Measurements from ENCODE around the gene CLTC. TPM values are rescaled to one million over a fixed set of nuclear protein-coding genes. Genes with fewer than 3 reads are reported as not detected.
A peak's percentile ranks its signal among the peaks of the same experiment; 100 is the strongest.
"Not testable (repeated sequence)": the region's sequence is repeated elsewhere in the genome, so short reads cannot be mapped to it uniquely, and the experiment has no call there.

CLTC gene
- 136 TPM for total RNA-seq
- long read RNA-seq, full-length matches to known transcripts: 10 of 59 reads
- long read RNA-seq, partial matches to known transcripts: 12 of 59 reads
- long read RNA-seq, other reads (novel, unspliced or antisense): 37 of 59 reads

- intact Hi-C loops (cut with DNase I): loop anchor here (1.0 to 2.0 kb wide), 2 partner anchors 54 to 87 kb away; partner anchors contain the start of genes DHX40, PTRH2 and VMP1
- DNase-seq (ENCODE audit: missing footprints) (peak; percentile 96), ATAC-seq (peak; percentile 94)
Measured at GRCh38 chr17:59619298-59620063, at the start of gene CLTC. Gene CLTC, plus strand, starts transcription at chr17:59619895. Its CDS starts 237 bp downstream, at chr17:59620132.

- no peak for DNase-seq (ENCODE audit: missing footprints)
- intact Hi-C loops (cut with DNase I): no loop called here
- no peak for ATAC-seq
Measured at GRCh38 chr17:59572301-59572924, 47.3 kb upstream of the CLTC start.

- ATAC-seq; intact Hi-C loops (cut with DNase I); DNase-seq (ENCODE audit: missing footprints): not testable (repeated sequence)
Measured at GRCh38 chr17:59584168-59584567, 35.5 kb upstream of the CLTC start.

DNA sequence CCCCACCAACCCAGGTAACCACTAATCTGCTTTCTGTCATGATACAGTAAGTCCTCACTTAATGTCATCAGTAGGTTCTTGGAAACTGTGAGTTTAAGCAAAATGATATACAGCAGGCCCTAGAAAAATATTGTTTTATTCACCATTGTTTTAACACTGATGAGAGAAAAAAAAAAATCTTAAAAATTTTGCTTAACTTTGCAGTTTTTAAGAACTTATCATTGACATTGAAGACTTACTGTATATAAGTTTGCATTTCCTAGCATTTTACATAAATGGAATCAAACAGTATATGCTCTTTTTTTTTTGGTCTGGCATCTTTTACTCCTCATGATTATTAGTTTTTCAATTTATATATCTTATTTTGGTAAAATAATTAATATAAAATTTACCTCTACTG, 19.5 kb upstream of the CLTC start:
- intact Hi-C loops (cut with DNase I): no loop called here
- DNase-seq (ENCODE audit: missing footprints) (no peak), ATAC-seq (no peak)

GRCh38 chr17:59601130-59601529, 18.6 kb upstream of the CLTC start:
- DNase-seq (ENCODE audit: missing footprints) (no peak), ATAC-seq (no peak)
- intact Hi-C loops (cut with DNase I): no loop called here

DNA sequence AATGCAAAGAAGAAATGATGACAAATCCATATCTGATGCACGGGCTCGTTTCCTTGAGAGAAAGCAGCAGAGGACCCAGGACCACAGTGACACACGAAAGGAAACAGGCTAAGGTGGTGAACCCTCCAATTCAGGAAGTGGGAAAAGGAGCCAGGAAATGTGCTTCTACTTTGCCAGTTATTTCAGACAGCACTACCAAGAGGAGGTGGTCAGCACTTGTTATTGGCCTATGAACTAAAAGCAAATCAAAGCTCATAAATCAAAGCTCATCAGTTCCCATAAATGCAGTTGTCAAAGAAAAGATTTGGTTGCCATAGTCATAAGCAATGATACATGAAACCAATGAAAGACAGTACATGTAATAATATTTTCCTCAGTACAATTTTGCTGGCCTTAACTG, 12.6 kb upstream of the CLTC start:
- ATAC-seq (no peak), DNase-seq (ENCODE audit: missing footprints) (no peak)
- intact Hi-C loops (cut with DNase I): no loop called here

GRCh38 chr17:59607817-59608403, 11.8 kb upstream of the CLTC start:
- intact Hi-C loops (cut with DNase I): no loop called here
- ATAC-seq (no peak), DNase-seq (ENCODE audit: missing footprints) (no peak)

DNA sequence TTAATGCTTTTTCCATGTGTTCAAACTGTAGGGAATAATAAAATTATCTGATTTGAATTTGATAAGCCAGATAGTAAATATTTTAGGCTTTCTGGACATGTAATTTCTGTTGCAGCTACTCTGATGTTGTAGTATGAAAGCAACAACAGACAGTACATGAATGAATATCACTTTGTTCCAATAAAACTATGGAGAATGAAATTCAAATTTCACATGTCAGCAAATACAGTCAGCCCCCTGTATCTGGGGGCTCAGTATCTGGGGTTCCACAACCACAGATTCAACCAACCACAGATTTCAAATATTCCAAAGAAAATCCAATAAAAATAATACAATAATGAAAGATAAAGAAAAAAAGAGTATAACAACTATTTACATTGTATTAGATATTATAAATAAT, 8.2 kb upstream of the CLTC start:
- ATAC-seq (no peak), DNase-seq (ENCODE audit: missing footprints) (no peak)
- intact Hi-C loops (cut with DNase I): no loop called here

DNA sequence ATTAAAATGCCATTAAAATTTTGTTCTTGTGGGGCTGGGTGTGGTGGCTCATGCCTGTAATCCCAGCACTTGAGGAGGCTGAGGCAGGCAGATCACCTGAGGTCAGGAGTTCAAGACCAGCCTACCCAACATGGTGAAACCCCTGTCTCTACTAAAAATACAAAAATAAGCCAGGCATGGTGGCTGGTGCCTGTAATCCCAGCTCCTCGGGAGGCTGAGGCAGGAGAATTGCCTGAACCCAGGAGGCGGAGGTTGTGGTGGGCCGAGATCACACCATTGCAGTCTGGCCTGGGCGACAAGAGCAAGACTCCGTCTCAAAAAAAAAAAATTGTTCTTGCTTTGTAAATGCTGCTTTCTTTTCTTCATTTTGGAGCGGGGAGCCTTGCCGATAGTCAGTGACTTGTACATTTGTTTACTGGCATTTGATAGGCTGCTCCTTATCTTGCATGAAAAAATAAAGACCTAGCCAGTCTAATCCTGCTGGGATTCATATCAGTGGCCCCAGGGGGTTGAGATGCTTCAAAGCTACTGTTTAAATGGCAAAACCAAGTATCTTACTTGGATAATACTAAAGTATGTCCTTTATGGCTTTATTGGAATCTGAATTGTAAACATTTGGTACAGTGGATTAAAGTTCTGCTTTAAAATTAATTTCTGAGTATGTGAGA, 3.3 kb upstream of the CLTC start:
- no peak for ATAC-seq
- intact Hi-C loops (cut with DNase I): no loop called here
- no peak for DNase-seq (ENCODE audit: missing footprints)

- DNase-seq (ENCODE audit: missing footprints) (no peak), ATAC-seq (no peak)
- intact Hi-C loops (cut with DNase I): no loop called here
Measured at GRCh38 chr17:59617156-59617732, 2.5 kb upstream of the CLTC start.

DNA sequence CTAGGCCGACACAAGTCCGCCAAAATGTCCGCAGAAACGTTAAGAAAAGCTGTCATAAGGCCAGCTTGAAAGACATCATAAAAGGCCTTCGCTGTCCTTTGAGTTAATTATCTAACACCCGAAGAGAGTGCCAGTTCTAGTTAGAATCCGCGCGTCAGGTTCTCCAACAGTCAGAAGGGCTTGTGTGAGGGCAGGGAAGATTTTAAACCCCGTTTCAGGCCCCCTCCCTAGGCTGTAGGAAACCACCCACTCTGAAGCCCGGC, 729 bp upstream of the CLTC start:
- intact Hi-C loops (cut with DNase I): loop anchor here (1.0 to 2.0 kb wide), 2 partner anchors 54 to 88 kb away; partner anchors contain the start of genes DHX40, PTRH2 and VMP1
- DNase-seq (ENCODE audit: missing footprints) (no peak), ATAC-seq (no peak)

DNA sequence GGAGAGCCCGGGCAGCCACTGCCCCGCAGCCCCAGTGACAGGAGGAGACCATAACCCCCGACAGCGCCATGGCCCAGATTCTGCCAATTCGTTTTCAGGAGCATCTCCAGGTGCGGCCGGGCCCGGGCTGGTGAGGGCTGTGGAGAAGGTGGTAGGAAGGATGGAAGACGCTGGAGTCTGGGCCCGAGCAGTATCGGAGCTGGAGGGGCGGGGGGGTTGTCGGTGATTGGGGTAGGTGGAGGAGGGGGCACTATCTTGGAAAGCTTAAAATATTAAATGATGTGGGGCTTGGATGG, 317 bp downstream of the CLTC start:
- intact Hi-C loops (cut with DNase I): no loop called here
- ATAC-seq: no peak
- no peak for DNase-seq (ENCODE audit: missing footprints)

DNA sequence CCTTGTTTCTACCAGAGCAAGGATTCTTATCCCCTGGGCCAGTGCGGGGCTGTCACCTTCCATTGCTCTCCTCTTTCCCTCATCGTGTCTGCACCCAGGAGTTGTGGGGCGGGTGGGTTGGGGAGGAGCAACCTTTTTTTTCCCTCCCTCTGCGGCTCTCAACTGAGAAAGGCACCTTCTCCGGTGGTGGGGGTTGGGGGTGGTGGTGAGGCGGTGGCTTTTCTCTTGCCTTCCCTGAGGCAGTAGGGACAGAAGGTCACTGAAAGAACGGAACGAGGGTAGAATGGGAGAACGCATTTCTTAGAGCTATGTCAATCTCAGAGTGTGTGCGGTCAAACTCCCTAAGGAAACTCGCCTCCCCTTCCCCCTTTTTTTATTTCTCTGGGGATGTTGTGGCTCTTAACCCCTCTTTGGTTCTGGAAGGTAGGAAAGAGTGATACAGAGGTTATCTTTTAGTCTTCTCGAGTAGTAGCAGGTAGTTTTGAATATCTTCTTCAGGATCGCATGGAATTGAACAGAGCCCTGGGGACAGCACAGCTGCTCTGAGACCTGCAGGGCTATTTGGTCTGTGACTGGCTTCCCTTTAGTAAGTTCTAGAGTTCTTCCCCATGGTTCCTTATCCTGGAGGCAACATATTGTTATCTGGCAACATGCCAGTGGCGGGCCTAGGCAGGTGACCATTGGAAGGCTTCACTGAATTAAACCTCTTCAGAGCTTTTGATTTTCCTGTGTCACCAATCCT, 994 bp downstream of the CLTC start:
- peak; percentile 60 for DNase-seq (ENCODE audit: missing footprints)
- peak; percentile 9 for ATAC-seq
- intact Hi-C loops (cut with DNase I): no loop called here

DNA sequence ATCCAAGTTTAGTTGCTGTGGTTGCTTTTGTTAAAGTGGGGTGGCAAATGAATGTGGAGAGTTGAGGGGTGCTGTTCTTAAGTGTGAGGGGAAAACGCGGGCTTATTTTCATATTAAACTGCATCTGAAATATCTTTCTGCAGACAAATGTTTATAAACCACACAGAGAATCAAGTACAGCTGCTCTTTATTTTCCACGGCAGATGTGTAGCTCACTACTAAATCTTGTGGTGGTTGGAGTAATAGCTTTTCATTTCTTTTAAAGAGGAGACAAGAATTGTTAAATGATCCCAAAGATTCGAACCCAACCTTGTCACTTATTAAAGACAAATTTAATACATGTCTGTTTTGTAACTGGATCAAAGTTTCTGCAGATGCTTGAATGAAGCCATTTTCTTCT, 2.1 kb downstream of the CLTC start:
- no peak for ATAC-seq
- DNase-seq (ENCODE audit: missing footprints): no peak
- intact Hi-C loops (cut with DNase I): no loop called here

- ATAC-seq (no peak), DNase-seq (ENCODE audit: missing footprints) (no peak)
- intact Hi-C loops (cut with DNase I): no loop called here
Measured at GRCh38 chr17:59623151-59623550, 3.5 kb downstream of the CLTC start.

- DNase-seq (ENCODE audit: missing footprints) (no peak), ATAC-seq (no peak)
- intact Hi-C loops (cut with DNase I): no loop called here
Measured at GRCh38 chr17:59626756-59627155, 7.1 kb downstream of the CLTC start.

DNA sequence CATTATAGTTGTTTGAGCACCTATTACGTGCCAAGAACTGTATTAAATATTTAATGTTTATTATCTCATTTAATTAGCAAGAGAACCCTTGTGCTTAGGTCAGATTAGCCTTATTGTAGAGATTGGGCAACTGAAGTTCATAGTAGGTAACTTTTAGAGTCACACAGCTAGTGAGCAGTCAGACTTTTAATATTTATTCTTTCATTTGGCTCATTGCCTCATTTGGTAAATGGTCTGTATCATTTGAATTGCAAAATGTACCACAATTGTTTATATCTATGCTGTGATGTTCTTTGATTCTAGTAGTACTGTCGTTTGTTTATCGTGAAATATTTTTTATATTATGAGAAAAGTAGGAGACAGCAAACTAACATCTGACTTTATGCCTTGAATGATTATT, 7.6 kb downstream of the CLTC start:
- no peak for ATAC-seq
- intact Hi-C loops (cut with DNase I): no loop called here
- no peak for DNase-seq (ENCODE audit: missing footprints)

DNA sequence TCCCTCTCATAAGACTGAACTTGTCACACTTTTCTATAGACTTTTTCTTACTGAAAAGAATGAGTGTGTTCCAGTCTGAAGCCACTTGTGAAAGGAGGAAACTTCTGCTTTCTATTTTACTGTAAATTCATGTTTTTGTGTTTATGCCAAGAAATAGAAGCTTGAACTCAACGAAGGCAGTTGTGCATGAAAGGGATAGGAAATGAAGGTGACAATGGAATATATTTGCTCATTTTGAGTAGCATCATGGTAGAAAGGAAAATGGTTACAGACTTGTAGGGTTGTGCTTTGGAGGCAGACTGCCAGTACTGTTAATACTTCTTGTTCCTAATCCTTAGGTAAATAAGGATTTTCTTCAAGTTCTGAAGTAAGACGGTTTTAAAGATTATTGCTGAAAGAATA, 8.1 kb downstream of the CLTC start:
- DNase-seq (ENCODE audit: missing footprints) (no peak), ATAC-seq (no peak)
- intact Hi-C loops (cut with DNase I): no loop called here

DNA sequence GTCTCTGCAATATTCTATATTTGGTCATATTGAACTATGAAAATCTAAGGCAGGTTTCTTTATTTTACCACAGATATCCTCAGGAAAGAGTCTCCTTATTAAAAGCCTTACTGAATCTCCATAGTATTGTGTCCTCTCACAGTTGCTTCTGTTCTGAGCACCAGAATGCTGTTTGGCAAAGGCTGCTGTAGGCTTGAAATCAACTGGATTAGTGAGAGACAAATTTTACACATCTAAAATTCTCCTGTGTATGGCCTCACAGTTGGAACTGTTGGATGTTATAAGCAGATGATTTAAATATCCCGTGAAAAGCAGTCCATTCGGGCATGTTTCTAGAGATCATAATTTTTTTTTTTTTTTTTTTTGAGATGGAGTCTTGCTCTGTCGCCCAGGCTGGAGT, 9.5 kb downstream of the CLTC start:
- DNase-seq (ENCODE audit: missing footprints) (no peak), ATAC-seq (no peak)
- intact Hi-C loops (cut with DNase I): no loop called here

Measured in Right ventricle myocardium inferior (tissue), 1 donor.